ENCODE measurements around the gene C1QTNF3. TPM values are rescaled to one million over a fixed set of nuclear protein-coding genes. Genes with fewer than 3 reads are reported as not detected.

Gene C1QTNF3
- total RNA-seq, 4 donors from 2014 or later, result 2.0 to 8.2 (median 3.1) TPM

GRCh38 chr5:34030048-34030447 lies 13.0 kb downstream of the C1QTNF3 start:
- no peak for DNase-seq (ENCODE audit: low spot score)
- ATAC-seq (ENCODE audit: low FRiP score), result no peak
- no peak for TF ChIP-seq CTCF (IDR thresholded peaks at IDR 0.05)

- ATAC-seq (ENCODE audit: low FRiP score), result no peak
- DNase-seq (ENCODE audit: low spot score), result no peak
- TF ChIP-seq CTCF (IDR thresholded peaks at IDR 0.05), result no peak
Measured at GRCh38 chr5:34028349-34028748, 14.7 kb downstream of the C1QTNF3 start.

- no peak for DNase-seq (ENCODE audit: low spot score)
- no peak for TF ChIP-seq CTCF (IDR thresholded peaks at IDR 0.05)
- no peak for ATAC-seq (ENCODE audit: low FRiP score)
Measured at GRCh38 chr5:34026089-34026761, 16.8 kb downstream of the C1QTNF3 start.

GRCh38 chr5:34022121-34022705 lies 20.8 kb downstream of the C1QTNF3 start:
- no peak for TF ChIP-seq CTCF (IDR thresholded peaks at IDR 0.05)
- DNase-seq (ENCODE audit: low spot score) (no peak), ATAC-seq (ENCODE audit: low FRiP score) (no peak)

- no peak for TF ChIP-seq CTCF (IDR thresholded peaks at IDR 0.05)
- DNase-seq (ENCODE audit: low spot score) (no peak), ATAC-seq (ENCODE audit: low FRiP score) (no peak)
Measured at GRCh38 chr5:34021334-34021733, 21.7 kb downstream of the C1QTNF3 start.

GRCh38 chr5:34020726-34021125 lies 22.3 kb downstream of the C1QTNF3 start:
- ATAC-seq (ENCODE audit: low FRiP score) (no peak), DNase-seq (ENCODE audit: low spot score) (no peak)
- no peak for TF ChIP-seq CTCF (IDR thresholded peaks at IDR 0.05)

GRCh38 chr5:34017254-34017653 lies 25.8 kb downstream of the C1QTNF3 start:
- DNase-seq (ENCODE audit: low spot score), result no peak
- TF ChIP-seq CTCF (IDR thresholded peaks at IDR 0.05), result no peak
- no peak for ATAC-seq (ENCODE audit: low FRiP score)
